EL (cell line): ENCODE data around the gene ASTL.
"Not testable (repeated sequence)": the region's sequence is repeated elsewhere in the genome, so short reads cannot be mapped to it uniquely, and the experiment has no call there.

Experiments
- DNase-seq: peaks from one replicate; pipeline ENCODE4 v3.0.0-alpha.2; 2016

The ASTL gene

DNA sequence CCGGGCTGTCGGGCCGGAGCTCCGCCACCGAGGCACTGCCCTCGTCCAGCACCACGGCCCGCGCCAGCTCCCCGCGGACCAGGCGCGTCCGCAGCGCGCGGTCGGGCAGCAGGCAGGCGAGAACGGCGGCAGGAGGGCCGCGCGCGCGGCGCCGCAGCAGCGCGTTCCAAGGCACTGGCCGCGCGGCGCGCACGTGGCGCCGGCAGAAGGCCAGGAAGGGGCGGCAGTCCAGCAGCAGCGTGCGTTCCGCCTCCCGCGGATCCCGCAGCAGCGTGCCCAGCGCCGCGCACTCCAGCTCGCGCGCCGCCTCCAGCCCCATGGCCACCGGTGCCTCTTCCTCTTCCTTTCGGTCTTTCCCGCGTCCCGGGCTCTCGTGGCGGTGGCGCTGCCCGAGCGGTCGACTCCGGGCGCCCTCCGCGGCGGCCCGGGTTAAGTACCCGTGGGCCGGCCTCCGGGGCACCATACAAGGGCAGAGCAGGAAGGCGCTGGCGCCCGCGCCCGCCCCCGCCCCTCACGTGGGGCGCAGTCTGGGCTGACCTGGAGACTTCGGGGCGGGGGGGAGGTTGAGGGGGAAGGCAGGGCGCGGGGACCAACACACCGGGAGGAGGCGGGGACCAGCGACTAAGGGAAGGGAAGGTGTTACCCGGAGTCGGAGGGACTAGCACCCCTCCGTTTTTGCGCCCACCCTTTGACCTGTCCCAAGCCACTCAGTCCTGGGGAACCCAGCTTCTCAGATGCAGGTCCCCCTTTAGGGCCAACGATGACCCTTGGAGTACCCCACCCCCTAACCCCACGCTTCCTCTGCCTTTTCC, 6.9 kb upstream of the ASTL start, which contains the start of gene DUSP2:
Gene DUSP2, minus strand, starts transcription at position 405 of the 812 bp plus-strand sequence. Its CDS starts 86 bp downstream, at position 319.
- DNase-seq = peak; percentile 70

DNA sequence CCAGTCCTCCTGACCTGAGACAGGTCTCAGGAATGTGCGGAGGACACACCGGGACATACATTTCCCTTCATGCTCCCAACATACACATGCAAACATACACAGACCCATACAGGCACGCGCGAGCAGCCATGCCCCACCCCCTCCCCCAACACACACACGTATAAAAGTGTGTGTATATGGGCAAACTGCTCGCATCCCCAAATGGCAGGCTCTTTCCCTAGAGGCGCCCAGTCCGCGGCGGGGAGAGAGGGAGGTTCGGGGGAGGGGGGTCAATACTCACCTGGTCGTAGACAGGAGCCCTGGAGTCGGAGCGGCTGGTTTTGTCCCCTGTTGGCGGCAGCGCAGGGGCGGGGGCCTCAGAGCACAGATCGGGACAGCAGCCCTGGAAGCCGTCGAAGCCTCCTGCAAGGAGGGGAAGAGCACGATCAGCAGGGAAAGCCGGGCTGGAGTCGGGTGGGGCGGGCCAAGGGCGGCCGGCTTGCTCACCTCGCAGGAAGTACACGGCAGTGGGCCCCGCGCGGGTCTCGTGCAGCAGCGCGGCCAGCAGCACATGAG, 6.3 kb upstream of the ASTL start:
- DNase-seq = no peak

DNA sequence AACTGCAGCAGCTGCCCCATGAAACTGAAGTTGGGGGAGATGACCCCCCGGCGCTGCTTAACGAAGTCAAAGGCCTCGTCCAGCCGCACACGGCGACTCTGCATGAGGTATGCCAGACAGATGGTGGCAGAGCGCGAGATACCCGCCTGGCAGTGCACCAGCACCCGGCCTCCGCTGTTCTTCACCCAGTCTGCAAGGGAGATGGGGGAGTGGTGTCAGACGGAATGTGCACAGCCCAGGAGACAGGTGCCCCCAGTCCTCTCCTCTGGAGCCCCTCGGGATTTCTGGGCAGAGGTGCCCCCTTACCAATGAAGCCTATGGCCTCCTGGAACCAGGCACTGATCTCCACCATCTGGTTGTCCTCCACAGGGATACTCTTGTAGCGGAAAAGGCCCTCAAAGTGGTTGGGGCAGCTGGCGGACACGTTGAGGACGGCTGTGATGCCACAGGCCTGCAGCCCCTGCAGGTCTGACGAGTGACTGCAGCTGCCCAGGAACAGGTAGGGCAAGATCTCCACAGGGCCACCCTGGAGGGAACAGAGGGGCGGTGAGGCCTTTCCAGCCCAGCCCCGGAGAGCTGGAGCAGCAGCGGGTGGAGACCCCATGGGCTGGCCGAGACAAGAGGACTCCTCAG, 5.7 kb upstream of the ASTL start:
- DNase-seq = no peak

DNA sequence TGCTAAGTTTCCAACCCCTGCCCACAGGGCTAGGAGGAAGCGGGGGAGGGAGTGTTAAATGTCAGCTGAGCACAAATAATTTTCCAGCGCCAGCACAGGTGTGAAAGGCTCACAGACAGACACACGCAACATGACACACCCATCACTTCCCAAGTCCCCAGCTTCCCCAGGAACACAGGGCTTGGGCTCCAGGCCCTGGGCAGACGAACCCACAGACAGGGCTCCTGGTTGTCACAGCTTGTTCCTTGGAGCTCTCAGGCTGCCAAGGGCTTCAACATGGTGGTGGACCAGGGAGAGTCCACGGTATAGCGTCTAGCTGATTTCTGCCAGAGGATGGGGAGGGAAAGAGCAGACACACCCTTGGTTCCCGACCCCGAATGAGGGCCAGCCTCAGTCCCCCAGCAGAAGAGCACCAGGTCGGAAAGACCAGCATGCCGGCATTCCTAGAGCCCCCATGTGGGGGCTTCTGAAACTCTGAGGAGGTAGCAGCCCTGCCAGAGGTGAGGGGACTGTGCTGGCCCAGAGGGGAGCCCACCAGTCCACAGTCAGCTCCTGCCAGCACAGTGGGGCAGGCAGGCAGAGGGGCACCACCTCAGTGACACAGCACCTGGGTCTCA, 5.0 kb upstream of the ASTL start:
- no peak for DNase-seq

DNA sequence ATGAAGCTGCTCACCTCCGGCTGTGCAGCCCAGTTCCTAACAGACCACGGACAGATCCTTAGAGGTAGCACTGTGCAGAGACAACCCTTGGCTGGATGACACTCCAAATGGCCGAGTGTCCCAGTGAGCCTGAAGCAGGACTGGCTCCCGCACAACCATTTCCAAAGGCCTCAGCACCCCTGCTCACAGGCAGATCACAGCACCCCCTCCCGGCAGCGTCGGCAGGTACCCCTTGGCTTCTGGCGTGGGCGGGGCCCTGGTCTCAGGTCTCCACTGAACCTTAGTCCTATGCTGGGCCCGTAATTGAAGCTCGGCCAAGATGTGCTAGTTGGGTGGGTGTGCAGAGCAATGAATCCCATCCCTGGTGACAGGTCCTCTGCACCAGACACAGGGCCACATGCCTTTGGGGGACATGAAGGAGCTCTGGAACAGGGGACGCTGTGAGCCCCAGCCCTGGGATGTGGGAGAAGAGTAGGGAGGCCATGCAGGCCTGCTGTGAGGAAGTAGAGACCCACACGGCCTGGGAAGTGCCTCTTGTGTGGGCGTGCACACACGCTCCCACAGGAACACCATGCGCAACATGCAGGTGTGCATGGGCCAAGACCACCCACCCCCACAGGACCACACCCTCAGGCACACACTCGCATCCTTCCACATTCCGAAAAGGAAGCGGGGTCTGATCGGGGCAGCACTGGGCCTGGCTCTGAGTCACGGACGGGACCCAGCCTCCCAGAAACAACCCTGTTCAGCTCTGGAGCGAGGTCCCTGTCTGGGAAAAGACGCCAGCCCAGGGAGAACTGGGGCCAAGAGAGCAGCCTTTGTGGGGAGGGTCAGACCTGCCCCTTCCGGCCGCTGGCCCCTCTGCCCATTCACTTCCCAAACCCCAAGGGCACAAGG, 4.2 kb upstream of the ASTL start:
- no peak for DNase-seq

DNA sequence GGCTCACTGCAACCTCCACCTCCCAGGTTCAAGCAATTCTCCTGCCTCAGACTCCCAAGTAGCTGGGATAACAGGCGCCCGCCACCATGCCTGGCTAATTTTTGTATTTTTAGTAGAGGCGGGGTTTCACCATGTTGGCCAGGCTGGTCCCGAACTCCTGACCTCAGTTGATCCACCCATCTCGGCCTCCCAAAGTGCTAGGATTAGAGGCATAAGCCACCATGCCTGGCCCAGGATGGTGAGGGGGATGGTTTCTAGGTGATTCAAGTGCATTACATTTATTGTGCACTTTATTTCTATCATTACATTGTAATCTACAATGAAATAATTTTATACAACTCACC, 3.3 kb upstream of the ASTL start:
- DNase-seq = not testable (repeated sequence)

DNA sequence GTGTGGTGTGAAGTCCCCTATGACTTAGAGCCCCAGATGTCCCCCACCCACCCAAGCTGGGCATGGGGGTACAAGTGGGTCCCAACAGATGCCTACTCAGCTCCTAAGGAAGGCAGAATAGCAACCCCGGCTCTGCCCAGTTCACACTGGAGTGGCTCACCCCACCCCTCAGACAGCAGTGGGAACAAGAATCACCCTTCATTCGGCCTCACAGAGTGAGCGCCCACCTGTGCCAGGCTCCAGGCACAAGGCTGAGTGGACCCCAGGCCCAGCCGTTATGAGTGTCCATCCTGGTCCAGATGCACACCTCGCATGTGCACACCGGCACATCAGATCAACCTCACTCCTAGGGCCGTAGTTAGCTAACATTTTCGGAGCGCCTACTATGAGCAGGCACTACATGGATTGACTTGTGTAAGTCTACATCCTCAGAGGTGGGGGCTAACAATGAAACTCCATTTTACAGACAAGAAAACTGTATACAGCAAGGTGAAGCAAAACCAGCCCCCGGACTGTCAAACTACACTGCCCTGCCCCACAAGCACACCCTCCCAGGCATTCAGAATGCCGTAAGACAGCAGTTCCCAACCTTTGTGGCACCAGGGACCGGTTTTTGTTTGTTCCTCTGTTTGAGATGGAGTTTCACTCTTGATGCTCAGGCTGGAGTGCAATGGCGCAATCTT, 2.8 kb upstream of the ASTL start:
- no peak for DNase-seq

DNA sequence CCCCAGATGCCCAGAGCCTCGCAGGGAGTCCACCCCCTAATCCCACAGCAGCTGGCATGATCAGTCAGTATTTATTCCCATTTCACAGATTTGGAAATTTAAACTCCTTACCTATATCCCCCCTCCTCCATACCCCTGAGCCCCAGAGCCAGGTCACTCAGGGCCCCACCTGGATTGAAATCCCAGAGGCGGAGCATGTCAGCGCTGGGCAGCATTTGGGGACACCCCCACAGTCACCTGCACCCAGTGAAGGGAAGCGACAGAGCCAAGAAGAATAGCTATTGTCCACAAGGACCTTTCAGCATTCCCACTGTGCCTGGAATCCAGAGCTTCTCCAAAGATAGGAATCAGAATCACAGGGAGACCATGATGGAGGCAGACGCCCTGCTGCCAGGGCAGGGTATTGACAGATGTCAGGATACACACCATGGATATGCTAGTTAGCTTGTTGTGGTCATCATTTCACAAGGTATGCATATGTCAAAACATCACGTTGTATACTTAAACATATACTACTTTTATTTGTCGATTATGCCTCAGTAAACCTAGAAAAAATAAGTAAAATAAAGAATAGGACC, 968 bp upstream of the ASTL start:
- no peak for DNase-seq

DNA sequence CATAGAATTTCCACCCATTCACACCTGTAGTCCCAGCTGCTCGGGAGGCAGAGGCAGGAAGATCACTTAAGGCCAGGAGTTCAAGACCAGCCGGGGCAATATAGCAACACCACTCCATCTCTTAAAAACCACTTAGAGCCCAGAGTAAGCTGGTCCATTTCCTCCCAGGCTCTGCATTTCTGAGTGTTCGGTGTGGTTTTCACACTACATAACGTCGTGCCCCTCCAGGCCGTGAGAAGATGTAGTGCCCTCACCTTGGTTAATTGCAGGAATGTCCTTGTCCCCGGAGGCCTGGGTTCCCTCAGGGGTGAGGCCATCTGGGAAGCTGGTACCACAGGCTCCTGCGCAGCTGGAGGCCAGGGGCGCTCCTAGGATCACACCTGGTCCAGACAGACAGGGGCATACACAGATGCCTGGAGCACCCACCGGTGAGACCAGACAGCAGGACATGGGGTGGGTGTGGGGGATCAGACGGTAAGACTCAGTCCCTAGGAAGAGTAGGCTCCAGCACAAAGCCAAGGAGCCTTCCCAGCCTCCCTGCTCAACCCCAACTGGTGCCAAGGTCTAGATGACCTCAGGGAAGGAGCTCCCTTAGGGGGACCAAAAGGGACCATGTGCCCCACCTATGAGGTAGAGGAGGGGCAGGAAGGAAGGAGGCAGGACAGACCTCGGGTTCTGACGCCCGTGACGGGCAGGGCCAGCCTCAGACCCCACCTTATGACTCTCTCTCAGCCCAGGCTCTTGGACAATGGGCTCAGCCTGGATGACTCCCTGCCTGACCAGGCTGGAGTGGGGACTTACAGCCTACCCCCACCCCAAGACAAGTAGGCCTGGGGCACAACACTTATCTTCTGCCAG, 752 bp downstream of the ASTL start:
- no peak for DNase-seq

DNA sequence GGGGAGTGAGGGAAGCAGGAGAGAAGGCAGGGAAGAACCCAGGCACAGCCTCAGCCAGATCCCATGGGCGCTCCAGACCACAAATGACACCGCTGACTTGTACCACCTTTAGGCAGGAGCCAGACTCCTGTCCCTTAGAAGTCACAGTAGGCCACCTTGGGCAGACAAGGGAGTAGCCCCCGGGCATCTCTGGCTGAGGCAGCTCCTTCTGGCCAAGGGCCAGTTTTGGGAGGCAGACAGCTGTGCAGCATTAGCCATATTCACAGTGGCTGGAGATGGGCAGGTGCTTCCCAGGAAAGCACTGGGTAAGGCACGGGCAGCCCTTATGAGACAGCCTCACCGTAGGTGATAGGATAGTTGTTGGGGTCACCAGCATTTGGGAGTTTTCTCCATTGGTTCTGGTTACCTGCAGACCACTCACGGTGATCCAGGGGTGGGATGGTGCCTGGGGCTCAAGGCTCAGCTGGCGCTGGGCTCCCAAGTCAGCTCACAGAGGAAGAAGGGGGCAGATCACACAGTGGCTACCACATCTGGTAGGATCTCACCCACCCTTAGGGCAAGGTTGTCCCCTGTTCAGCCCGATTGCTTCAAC, 2.1 kb downstream of the ASTL start:
- no peak for DNase-seq

DNA sequence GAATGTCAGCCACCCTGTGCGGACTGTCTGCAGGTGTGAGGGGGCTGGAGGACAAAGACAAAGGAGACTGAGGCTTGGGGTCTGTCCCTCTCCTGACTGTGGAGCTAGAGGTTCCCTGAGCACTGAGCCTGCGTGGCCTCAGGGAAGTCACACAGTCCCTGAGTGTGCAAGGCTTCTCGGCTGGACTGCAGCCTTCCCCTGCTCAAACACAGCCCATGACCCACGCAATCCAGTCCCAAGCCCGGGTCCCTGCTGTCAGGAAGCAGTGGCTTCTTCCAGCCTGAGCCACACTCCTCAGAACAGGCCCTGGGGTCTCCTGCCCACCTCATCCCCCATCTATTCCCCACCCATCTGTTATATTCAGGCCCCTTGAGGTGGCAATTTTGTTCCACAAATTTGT, 2.7 kb downstream of the ASTL start:
- DNase-seq = no peak

DNA sequence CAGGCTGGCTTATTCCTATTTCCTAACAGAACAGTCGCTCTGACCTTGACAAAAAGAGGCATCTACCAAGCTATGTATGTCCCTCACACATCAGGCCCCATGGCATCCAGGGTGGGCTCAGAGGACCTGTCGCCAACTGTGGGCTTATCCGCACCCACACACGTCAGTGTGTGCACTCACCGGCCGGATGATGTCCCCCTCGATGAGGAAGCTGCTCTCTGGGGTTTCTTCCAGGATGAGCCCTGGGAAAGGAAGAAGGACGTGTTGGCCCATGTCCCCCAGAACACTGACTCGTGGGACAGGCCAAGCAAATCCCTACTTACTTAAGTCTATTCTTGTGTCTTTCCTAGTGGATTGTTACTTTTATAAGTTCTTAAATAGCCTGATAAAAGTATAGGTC, 3.1 kb downstream of the ASTL start:
- no peak for DNase-seq

DNA sequence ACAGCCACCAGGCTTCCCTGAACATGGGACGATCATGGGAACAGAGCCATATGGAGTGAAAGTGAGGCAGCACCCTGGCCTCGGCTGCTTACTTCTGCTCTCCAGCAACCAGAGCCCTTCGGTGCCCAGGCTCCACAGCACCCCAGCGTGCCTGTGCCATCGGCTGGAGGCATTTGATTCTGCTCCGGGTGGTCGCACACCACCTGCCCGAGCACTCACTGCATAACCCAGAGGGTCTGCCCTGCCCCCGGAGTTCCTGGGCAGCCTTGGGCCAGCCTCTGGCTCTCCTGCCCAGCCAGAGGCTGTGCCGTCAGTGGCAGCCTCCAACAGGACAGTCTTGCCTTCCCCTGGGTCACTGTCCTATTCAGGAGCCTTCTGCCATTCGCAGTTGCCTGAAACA, 3.9 kb downstream of the ASTL start:
- DNase-seq = no peak

DNA sequence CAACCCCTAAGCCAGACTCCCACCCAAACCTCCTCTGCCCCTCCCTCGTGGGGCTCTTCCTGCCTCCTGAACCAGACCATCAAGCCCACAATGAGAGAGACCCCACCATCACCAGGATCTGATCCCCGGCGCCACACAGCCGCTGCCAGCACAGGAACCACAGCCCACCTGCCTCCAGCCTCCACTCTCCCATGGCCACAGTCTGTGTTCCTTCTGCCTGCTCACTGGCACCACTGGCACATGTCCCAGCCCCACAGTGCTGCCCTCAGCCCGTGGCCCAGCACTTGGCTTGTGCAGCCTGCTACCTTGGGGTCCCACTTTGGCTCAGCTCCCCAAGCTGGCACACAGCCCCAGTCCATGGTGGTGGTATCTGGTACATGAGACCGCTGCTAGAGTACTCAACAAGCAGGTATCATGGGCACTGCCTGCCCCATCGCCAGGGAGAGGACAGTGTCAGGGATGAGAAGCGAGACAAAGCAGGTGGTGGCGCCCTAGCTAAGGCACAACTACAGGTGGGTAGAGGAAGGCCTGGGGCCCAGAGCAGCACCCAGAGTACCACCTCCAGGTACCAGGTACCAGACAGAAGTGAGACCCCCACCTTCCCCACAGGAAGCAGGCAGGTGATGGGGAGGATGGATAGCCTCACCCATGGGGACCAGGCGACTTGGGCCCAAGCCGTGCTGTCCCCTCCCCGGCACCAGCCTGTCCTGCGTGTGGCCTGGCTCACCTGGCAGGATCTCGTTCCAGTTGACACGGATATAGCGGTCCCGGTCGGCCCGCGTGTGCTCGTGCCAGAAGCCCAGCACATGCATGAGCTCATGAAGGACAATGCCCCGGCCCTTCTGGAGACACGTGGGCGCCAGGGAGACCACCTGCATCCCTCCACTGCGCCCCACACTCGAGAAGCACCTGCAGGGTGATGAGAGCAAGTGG, 6.2 kb downstream of the ASTL start:
- DNase-seq = no peak

DNA sequence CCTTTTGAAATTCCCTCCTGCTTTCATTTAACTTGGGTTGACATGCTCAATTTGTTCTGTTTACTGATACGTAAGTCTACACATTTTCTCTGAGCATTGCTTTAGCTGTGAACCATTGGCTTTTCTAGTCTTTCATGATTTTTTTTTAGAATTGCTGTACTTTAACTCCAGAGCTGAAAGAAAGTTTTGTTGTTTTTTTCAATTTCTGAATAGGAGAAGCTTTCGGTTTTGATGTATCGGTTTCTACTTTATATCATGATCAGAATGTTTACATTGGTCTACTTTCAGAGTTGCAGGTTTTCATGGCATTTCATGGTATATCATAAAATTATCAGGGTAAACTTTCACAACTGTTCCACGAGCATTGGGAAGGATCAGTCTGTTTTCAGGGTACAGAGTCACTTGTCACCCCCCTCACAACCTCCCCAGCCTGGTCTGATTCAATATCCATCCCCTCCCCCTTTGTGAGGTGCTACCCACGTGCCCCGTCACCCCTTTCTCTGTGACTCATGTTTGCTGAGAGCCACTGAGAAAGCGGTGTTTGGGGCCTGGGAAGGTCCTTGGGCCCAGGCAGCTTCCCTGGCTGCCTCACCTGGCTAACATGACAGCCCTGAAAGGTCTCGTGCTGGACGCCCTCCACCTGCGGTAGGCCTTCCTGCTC, 7.0 kb downstream of the ASTL start:
- no peak for DNase-seq

DNA sequence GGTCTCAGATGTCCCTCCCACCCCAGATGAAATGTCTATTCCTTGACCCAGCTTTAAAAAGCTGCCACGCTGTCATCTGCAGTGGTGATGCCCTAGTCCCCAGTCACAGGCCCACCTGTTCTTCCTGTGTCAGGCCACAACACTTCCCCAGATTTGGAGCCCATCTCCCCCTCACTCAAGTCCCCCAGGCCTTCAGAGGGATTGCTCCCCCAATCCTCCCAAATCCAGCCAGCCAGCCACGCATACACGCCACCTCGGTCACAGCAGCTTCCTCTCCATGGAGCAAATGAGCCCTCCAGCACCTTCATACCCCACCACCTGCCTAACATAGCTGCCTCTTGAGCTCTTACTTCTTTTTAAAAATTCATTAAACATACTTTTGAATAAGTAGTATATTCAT, 7.8 kb downstream of the ASTL start:
- DNase-seq = no peak

DNA sequence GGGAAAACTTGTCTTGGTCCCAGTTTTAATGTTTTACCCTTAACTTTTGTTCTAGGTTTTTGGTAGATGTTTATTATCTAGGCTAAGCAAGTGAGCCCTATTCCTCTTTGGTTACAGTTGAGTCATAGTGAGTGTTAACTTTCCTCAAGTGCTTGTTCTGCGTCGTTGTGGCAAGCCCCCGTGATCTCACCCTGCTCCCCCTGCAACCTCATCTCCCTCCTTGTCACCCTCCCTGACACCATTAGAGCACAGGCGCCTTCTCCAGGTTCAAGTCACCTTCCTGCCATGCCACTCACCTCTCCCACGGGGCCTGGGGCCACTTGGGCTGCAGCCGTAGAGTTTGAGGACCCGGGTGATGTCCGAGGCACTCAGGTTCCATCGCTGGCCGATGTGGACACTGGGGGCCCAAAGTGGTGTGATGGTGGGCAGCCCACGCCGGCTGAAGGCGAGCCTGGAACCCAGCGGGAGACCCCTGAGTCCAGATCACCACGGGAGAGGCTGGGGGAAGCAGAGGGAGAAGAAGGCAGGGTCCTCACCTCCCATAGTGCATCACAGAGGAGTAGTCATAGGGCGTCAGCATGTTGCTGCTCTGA, 8.7 kb downstream of the ASTL start:
- no peak for DNase-seq

DNA sequence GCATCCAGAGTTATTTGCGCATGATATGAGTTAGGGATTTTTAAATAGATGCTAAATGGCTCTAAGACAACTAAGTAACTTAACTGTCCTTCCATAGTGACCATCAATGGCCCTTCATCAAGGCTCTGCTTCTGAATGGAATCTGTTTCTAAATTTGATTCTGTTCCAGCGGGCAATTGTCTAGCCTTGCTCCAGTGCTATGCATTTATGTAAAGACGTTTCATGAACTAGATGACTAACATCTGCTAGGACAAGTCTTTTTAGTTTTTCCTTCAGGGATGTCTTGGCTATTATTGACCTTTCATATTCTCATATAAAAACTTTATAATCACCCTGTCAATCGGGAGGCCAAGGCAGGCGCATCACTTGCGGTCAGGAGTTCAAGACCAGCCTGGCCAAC, 9.8 kb downstream of the ASTL start:
- no peak for DNase-seq
